Astrocyte (in vitro differentiated cells and primary cell): Measurements from ENCODE around the gene CERS4.

Source experiments
- EZH2 ChIP-seq: IDR thresholded peaks from 2 replicates; pipeline ENCODE4 v1.6.1; 2012; ENCODE audit warnings: mild to moderate bottlenecking, low read length, inconsistent platforms; ENCODE audit not compliant: insufficient read depth
- TF ChIP-seq, protein P1 (sequence below): IDR thresholded peaks from 2 replicates; pipeline ENCODE4 v1.5.1; 2011; ENCODE audit warnings: low read depth, mild to moderate bottlenecking, inconsistent platforms, low read length, moderate library complexity; ENCODE audit not compliant: insufficient read depth

DNA sequence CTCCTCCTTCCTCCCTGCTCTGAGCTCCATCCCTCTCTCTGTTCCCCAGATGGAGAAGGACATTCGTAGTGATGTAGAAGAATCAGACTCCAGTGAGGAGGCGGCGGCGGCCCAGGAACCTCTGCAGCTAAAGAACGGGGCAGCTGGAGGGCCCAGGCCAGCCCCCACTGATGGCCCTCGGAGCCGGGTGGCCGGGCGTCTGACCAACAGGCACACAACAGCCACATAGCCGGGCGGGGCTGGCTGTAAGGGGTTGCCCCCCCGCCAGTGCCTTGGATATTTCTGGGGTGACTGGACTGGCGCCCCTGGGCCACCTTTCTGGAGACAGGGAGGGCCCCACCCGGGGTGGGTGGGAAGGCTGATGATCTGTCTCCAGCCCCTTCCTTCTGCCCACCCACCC, 52.7 kb downstream of the CERS4 start:
- TF ChIP-seq, protein P1, sequence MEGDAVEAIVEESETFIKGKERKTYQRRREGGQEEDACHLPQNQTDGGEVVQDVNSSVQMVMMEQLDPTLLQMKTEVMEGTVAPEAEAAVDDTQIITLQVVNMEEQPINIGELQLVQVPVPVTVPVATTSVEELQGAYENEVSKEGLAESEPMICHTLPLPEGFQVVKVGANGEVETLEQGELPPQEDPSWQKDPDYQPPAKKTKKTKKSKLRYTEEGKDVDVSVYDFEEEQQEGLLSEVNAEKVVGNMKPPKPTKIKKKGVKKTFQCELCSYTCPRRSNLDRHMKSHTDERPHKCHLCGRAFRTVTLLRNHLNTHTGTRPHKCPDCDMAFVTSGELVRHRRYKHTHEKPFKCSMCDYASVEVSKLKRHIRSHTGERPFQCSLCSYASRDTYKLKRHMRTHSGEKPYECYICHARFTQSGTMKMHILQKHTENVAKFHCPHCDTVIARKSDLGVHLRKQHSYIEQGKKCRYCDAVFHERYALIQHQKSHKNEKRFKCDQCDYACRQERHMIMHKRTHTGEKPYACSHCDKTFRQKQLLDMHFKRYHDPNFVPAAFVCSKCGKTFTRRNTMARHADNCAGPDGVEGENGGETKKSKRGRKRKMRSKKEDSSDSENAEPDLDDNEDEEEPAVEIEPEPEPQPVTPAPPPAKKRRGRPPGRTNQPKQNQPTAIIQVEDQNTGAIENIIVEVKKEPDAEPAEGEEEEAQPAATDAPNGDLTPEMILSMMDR, result no peak
- no peak for TF ChIP-seq EZH2
